ENCODE data around the gene CCR7.
A peak's percentile ranks its signal among the peaks of the same experiment; 100 is the strongest.

CCR7 gene

GRCh38 chr17:40529991-40530390, 35.3 kb downstream of the CCR7 start:
- TF ChIP-seq, protein P1, sequence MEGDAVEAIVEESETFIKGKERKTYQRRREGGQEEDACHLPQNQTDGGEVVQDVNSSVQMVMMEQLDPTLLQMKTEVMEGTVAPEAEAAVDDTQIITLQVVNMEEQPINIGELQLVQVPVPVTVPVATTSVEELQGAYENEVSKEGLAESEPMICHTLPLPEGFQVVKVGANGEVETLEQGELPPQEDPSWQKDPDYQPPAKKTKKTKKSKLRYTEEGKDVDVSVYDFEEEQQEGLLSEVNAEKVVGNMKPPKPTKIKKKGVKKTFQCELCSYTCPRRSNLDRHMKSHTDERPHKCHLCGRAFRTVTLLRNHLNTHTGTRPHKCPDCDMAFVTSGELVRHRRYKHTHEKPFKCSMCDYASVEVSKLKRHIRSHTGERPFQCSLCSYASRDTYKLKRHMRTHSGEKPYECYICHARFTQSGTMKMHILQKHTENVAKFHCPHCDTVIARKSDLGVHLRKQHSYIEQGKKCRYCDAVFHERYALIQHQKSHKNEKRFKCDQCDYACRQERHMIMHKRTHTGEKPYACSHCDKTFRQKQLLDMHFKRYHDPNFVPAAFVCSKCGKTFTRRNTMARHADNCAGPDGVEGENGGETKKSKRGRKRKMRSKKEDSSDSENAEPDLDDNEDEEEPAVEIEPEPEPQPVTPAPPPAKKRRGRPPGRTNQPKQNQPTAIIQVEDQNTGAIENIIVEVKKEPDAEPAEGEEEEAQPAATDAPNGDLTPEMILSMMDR (IDR thresholded peaks at IDR 0.05; ENCODE audit: insufficient read depth, low read depth, low read length, missing control alignments), result no peak
- peak; percentile 50 for DNase-seq (ENCODE audit: low read depth)
- no peak overlapping the region for H3K4me3 ChIP-seq (ENCODE audit: low read length)

- TF ChIP-seq, protein P1 (IDR thresholded peaks at IDR 0.05; ENCODE audit: insufficient read depth, low read depth, low read length, missing control alignments), result no peak
- no peak for DNase-seq (ENCODE audit: low read depth)
- H3K4me3 ChIP-seq (ENCODE audit: low read length), result no peak overlapping the region
These were observed 36.4 kb downstream of the CCR7 start for GRCh38 chr17:40528692-40529417.

DNA sequence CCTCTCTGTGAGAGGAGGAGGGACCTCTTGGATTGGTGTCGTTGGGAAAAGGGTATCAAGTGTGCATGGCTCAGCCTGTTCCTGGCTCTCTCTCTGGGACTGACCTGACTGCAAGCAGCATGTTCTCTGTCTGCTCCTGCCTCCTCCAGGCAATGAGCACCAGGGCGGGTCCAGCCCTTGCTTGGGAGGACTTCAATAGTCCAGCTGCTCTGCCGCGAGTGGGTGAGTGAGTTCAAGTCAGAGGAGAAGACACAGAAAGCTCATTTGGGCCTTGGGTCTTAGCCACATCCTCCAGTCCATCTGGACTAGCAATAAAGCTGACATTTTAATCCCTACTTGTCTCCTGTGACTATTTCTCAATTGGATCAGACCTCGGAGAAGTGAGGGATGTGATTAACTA, 38.6 kb downstream of the CCR7 start:
- DNase-seq (ENCODE audit: low read depth), result no peak
- TF ChIP-seq, protein P1 (IDR thresholded peaks at IDR 0.05; ENCODE audit: insufficient read depth, low read depth, low read length, missing control alignments), result no peak
- H3K4me3 ChIP-seq (ENCODE audit: low read length), result no peak overlapping the region

GRCh38 chr17:40525294-40525693, 40.0 kb downstream of the CCR7 start:
- no peak overlapping the region for H3K4me3 ChIP-seq (ENCODE audit: low read length)
- TF ChIP-seq, protein P1 (IDR thresholded peaks at IDR 0.05; ENCODE audit: insufficient read depth, low read depth, low read length, missing control alignments), result no peak
- no peak for DNase-seq (ENCODE audit: low read depth)

GRCh38 chr17:40524243-40524965, 40.9 kb downstream of the CCR7 start:
- no peak overlapping the region for H3K4me3 ChIP-seq (ENCODE audit: low read length)
- no peak for DNase-seq (ENCODE audit: low read depth)
- TF ChIP-seq, protein P1 (IDR thresholded peaks at IDR 0.05; ENCODE audit: insufficient read depth, low read depth, low read length, missing control alignments), result no peak

GRCh38 chr17:40522961-40523310, 42.3 kb downstream of the CCR7 start:
- no peak overlapping the region for H3K4me3 ChIP-seq (ENCODE audit: low read length)
- TF ChIP-seq, protein P1 (IDR thresholded peaks at IDR 0.05; ENCODE audit: insufficient read depth, low read depth, low read length, missing control alignments), result no peak
- peak; percentile 64 for DNase-seq (ENCODE audit: low read depth)
